GM10266 (cell line): Measurements from ENCODE around the gene IL23R.
A peak's percentile ranks its signal among the peaks of the same experiment; 100 is the strongest.

Experiments used
- DNase-seq: peaks from one replicate; pipeline ENCODE4 v3.0.0; 2012; ENCODE audit errors: extremely low spot score
- CTCF ChIP-seq: IDR thresholded peaks from 2 replicates; pipeline ENCODE4 v1.5.1; 2012; ENCODE audit warnings: mild to moderate bottlenecking, low read depth; ENCODE audit not compliant: control insufficient read depth, insufficient read depth; ENCODE audit errors: missing control alignments

The IL23R gene, protein sequence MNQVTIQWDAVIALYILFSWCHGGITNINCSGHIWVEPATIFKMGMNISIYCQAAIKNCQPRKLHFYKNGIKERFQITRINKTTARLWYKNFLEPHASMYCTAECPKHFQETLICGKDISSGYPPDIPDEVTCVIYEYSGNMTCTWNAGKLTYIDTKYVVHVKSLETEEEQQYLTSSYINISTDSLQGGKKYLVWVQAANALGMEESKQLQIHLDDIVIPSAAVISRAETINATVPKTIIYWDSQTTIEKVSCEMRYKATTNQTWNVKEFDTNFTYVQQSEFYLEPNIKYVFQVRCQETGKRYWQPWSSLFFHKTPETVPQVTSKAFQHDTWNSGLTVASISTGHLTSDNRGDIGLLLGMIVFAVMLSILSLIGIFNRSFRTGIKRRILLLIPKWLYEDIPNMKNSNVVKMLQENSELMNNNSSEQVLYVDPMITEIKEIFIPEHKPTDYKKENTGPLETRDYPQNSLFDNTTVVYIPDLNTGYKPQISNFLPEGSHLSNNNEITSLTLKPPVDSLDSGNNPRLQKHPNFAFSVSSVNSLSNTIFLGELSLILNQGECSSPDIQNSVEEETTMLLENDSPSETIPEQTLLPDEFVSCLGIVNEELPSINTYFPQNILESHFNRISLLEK

GRCh38 chr1:67166196-67166595 is at the start of gene IL23R:
IL23R (plus strand) TSS chr1:67166454; CDS start chr1:67168121, 1,667 bp downstream.
- peak; percentile 55 for DNase-seq
- no peak for TF ChIP-seq CTCF

GRCh38 chr1:67118191-67118590 is 48.1 kb upstream of the IL23R start:
- no peak for DNase-seq
- TF ChIP-seq CTCF = no peak

DNA sequence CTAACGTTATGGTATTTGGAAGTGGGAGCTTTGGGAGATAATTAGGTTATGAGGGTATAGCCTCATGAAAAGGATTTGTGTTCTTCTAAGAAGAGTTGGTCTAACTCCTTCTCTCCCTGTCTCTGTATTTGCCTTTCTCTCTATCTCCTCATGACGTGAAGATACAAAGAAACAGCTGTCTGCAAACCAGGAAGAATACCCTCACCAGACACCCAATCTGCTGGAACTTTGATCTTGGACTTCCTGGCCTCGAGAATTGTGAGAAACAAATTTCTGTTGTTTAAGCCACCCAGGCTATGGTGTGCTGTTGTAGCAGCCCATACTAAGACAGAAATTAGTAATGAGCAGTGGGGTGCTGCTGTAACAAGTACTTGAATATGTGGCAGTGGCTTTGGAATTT is 47.6 kb upstream of the IL23R start:
- DNase-seq = no peak
- TF ChIP-seq CTCF = no peak

DNA sequence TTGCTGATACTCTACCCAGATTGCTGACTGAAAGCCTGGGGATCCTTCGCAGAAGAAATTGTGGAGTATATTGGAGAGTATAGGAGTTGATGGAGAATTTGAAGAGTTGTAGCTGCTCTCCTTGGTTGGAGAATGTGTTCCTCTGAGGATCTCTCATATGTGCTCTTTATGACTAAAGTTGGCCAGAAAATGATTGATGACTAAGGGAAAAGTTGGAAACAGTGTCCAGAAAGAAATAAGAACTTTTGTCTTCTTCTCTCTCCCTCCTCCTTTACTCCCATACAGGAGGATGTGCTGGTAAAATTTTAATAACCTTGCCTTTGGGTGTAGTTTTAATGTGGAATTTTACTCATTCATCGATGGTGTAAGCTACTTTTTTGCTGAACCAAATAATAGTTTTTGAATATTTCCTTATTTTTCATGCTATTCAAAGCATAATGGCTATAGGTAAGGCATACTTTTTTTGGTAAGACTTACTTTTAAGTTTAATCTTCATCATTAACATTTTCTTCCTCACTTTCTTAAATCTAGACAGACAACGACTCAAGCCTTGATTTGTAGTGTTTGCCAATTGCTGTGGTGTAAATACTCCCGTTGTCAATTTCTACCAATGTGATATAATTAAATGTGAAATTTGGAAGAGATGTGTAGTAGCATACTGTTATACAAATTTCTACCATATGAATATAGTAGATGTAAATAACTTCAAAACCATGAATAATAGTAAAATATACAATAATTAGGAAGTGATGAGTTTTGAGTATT is 45.2 kb upstream of the IL23R start:
- TF ChIP-seq CTCF = no peak
- no peak for DNase-seq

- TF ChIP-seq CTCF = no peak
- no peak for DNase-seq
These were observed 41.8 kb upstream of the IL23R start for GRCh38 chr1:67124455-67124854.

- DNase-seq = no peak
- TF ChIP-seq CTCF = no peak
These were observed 40.0 kb upstream of the IL23R start for GRCh38 chr1:67126111-67126746.
